SKM-1 treated with dmso at 0.1 percent for 144 hours (cell line): ENCODE measurements around the gene TRIO.

Experiments used
- DNase-seq: peaks from one replicate; lab custom pipeline; 2025; ENCODE audit not compliant: unreplicated experiment; lab: John Stamatoyannopoulos, UW

The TRIO gene

GRCh38 chr5:14316471-14316870, 173.3 kb downstream of the TRIO start:
- DNase-seq: peak; percentile 18

DNA sequence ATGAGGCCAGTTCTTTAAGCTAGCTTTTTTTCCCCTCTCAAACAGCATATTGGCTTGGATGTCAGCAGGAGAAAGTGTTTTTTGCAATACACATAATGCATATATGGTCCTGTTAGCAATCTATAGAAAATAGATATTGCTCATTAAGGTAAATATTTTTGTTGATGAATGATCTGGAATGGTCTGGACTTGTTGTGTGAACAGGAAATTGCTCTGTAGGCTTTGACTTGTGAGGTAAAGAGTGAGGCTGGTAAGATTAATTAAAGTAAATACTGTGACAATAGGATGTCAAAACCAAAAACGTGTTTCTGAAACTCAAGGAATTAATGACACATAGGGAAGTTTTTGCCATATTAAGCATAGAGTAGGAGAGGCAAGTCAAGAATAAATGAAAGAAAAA, 176.0 kb downstream of the TRIO start:
- no peak for DNase-seq

- DNase-seq: no peak
Measured at GRCh38 chr5:14321936-14322335, 178.8 kb downstream of the TRIO start.

GRCh38 chr5:14322437-14323187, 179.5 kb downstream of the TRIO start:
- DNase-seq: no peak

DNA sequence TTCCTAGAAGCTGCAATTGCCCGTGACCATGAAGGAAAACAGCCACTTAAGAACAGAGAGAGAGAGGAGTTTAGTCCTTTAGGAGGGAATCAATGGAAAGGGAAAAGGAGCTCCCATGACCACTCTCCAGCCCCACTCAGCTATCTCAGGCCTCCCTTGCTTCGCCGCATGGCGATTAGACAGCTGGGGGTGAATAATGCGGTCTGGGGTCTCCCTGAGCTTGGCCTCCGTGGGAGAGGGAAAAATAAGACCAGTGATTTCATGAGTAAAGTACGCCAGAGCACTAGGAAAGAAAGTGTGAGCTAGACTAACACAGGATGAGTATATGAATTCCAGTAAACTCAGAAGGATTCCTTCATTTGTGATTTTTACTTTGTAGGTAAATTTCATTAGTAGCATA, 180.3 kb downstream of the TRIO start:
- no peak for DNase-seq

DNA sequence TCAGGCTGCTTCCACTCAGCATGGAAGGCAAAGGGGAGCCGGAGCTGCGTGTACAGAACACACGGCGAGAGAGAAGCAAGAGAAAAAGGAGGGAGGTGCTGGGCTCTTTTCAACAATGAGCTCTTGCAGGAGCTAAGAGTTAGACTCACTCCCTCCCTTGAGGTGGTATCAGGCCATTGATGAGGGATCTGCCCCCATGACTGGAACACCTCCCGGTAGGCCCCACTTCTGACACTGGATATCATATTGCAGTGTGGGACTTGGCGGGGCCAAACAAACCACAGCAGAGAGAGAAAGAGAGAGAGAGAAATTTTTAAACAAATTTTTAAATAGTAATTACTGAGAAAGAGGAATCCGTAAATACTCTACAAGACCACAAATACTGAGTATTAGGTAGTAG, 182.2 kb downstream of the TRIO start:
- no peak for DNase-seq

- no peak for DNase-seq
Measured at GRCh38 chr5:14326035-14326903, 183.1 kb downstream of the TRIO start.

GRCh38 chr5:14327624-14328023, 184.5 kb downstream of the TRIO start:
- no peak for DNase-seq

- DNase-seq: no peak
Measured at GRCh38 chr5:14328144-14328543, 185.0 kb downstream of the TRIO start.

DNA sequence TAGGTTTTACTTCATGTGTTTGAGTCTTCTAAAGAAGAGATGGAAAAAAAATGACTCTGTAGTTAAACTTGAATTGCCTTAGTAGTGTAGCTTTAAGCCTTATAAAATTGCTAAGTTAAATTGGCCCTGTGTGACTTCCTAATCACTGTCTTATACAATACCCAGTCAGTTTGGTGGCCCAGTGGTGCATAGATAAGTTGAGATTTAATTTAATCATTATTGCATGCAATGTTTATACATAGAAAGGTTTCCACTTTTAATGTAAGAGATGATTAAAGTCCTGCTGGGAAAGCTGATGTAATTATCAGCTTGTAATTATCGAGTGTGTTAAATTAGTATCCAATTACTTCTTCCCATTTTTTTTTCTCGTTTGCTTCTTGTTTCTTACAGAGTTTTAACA, 187.1 kb downstream of the TRIO start:
- DNase-seq: no peak

DNA sequence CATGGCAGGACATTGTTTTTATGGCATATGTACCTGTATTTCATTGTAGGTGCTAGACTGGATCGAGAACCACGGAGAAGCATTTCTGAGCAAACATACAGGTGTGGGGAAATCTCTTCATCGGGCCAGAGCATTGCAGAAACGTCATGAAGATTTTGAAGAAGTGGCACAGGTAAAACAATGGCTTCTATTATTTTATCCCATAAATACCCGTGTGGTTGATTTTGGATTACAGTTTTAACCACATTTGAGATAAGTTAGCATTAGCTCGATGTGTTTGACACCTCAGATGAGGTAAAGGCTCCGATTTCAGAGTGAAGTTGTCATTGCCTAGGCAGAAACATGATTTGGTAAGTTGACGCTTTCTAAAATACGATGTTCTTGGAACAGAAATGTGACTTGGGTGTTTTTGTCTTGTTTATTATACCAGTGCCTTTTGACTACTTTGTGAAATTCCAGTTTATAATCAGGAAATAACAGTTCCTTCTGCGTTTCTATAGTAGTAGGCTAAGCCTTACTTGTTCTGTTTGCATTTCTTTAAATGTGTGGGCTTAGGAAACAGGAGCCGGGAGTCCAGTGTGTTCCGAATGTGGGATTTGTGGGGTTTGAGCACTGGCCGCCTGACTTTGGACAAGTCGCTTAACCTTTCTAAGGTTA, 187.7 kb downstream of the TRIO start:
- DNase-seq: no peak

DNA sequence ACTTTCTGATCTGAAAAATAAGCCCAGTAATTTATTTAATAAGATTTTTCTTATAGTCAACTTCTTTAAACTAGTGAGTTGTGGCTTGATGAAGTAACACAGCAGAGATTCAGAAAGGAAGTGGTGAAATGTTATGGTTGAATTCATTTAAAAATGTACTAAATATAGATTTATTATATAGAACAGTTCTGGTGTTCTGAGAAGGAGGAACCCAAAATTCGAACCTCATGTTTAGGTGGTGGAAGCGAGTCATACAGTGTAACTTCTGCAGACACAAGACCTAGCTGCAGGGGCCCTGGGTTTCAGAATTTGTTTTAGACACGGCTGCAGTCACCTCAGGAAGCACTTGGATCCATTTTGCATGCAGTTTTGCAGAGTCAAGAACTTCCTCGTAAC, 188.2 kb downstream of the TRIO start:
- DNase-seq: peak; percentile 60

- no peak for DNase-seq
Measured at GRCh38 chr5:14332038-14332631, 189.0 kb downstream of the TRIO start.

DNA sequence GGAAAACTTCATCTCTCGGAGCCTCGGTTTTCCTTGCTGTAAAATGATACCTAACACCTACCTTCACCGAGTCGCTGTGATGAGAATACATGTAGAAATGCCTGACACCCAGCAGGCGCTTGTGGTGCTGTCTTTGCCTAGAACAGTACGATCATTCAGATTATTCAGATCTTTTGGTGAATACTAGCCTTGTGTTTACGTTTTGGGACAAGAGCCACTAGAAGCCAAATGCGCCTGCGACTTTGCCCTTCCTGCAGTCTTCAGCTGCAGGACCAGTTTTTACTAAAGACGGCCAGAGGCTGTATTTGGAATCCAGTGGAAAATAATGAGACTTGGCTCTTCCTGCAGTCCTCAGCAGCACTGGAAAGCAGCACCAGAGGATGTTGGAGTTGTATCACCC, 189.6 kb downstream of the TRIO start:
- DNase-seq: no peak

GRCh38 chr5:14337593-14337992, 194.5 kb downstream of the TRIO start:
- no peak for DNase-seq

GRCh38 chr5:14339468-14339867, 196.3 kb downstream of the TRIO start:
- no peak for DNase-seq

DNA sequence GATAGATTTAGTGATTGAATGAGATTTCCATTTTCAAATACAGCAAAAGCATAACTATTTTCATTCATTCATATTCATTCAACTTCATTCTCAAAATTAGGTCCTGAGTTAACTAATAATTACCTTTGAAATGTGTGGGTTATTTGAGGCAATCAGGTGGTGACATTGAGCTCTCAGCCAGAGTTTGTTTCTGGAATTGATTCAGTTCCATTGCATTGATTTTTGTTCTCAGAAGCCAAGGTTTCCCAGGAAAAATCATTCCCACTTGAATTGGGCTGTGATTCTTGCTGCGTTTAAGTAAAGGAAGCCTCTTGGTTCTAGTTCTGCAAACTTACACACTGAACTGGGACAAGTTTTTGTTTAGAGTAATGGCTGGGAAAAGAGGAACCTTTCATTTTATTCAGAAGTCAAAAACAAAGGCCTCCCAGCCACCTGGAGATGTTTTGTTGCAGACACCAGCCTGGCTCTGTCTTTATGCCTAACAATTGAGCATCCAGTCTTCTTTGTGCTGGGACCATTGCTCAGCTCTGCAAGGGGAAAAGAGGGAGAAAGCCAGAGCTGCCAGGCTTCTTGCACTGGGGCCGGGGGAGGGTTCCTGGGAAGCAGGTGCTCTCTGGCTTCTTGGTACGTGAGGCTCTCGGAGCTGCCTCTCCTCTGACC, 198.6 kb downstream of the TRIO start:
- no peak for DNase-seq

- DNase-seq: no peak
Measured at GRCh38 chr5:14342306-14342705, 199.2 kb downstream of the TRIO start.

DNA sequence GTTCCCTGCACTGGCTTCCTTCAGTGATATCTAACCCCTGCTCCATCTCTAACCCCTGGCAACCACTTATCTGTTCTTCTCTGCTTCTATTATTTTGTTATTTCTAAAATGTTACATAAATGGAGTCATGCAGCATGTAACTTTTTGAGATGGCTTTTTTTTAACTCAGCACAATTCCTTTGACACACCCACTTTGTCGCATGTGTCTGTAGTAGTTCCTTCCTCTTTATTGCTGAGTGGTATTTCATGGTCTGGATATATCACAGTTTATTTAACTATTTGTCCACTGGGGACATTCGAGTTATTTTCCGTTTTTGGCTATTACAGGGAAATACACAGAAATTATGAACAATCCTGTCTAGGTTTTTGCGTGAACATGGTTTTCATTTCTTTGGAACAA, 200.2 kb downstream of the TRIO start:
- DNase-seq: no peak

- no peak for DNase-seq
Measured at GRCh38 chr5:14347522-14347921, 204.4 kb downstream of the TRIO start.

DNA sequence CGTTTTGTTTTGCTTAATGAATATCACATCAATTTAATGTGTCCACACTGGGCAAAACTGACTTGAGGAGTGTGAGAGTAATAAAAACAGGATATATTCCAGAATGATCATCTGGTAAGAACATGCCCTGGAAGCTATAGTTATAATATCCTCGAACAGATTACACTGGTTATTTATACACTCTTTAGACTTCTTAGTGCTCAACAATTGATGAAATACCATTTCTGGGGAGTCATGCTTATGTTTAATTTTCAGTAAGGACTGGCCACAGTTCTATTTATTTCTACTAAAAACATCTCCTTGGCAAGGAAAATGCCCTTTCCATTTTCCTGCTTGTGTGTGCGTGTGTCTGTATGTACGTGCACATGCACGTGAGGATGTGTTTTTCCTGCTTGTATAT, 205.0 kb downstream of the TRIO start:
- DNase-seq: no peak
